ENCODE measurements around the gene CRTAC1. TPM values are rescaled to one million over a fixed set of nuclear protein-coding genes. Genes with fewer than 3 reads are reported as not detected.

CRTAC1 gene
- total RNA-seq, 1 experiment from 2014 or later: not detected

DNA sequence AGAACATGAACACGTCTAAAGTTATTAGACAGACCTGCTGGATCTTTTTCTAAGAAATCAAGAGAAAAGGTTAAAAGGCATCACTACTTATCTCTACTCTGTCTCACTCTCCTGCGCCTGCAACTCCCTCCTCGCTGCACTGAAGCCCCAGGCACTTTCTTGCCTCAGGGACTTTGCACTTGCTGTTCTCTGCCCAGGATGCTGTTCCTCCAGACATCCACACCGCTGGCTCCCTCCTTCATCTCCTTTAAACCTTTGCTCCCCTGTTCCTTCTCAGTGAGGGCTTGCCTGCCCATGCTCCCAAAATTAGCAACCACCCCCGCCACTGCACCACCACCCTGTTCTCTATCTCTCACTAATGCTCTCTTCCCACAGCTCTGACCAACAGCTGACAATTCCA, 93.4 kb downstream of the CRTAC1 start:
- in situ Hi-C loops (cut with HindIII; ENCODE audit: low pct_unique_long_range_greater_than_20kb, low sequenced_read_pairs): no loop called here
- no peak for DNase-seq (ENCODE audit: low read depth)

DNA sequence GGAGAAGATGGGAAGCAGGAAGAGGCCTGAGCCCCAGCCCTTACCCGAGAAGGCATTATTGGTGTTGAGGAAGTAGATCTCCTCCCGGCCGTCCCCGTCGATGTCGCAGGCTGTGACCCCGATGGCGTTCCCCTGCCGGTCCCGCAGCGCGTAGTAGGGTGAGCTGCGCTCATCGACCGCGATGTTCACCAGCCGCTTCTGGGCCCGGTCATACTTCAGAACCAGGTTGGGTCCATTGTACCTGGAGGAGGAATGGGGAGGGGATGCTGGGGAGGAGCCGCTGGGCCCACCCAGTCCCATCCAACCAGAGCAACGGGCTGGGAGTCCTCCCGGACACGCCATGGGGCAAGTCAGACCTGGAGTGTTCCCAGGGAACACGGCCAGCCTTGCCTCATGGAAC, 94.3 kb downstream of the CRTAC1 start:
- no peak for DNase-seq (ENCODE audit: low read depth)
- in situ Hi-C loops (cut with HindIII; ENCODE audit: low pct_unique_long_range_greater_than_20kb, low sequenced_read_pairs): no loop called here

DNA sequence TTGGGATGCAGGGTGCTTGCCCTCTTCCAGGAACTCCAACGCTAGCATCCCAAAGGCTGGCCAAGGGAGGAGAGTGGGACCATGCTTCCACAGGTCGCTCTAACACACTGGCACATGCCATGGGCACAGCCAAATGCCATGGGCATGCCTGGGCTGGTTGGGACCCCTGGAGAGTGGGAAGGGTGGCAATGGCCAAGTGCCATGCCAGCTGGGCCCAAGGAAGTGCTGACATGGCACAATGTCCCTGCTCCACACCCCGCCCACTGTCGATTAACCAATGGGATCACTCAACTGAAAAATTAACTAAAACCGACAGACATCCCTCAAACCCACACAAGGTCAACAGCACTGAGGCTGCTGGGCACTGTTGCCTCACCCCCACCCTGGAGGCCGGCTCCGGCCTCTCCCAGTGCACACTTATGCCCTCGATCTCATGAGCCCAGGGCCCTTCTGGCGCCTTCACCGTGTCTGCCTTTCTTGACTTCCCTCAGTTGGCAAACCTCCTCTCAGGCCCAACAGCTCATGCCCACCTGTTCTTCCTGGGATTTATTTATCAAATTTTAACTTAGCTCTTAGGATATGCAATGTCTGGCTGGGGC, 97.4 kb downstream of the CRTAC1 start:
- DNase-seq (ENCODE audit: low read depth): no peak
- in situ Hi-C loops (cut with HindIII; ENCODE audit: low pct_unique_long_range_greater_than_20kb, low sequenced_read_pairs): no loop called here

DNA sequence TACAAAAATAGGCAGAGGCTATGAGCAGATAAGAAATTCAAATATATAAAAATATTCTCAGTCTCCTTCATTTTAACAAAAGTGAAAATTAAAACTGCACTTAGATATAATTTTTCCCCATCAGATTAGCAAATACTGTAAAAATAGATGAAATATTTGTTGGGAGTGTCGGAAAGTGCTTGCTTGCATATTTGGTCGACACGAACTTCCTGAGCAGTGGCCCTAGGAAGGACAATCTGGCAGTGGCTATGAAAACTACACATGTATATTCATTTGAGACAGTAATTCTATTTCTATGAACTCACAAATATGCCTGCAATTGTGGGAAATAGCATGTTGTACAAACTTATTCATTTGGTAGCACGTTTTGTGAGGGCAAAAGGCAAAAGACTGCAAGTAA, 99.4 kb downstream of the CRTAC1 start:
- DNase-seq (ENCODE audit: low read depth): no peak
- in situ Hi-C loops (cut with HindIII; ENCODE audit: low pct_unique_long_range_greater_than_20kb, low sequenced_read_pairs): no loop called here

DNA sequence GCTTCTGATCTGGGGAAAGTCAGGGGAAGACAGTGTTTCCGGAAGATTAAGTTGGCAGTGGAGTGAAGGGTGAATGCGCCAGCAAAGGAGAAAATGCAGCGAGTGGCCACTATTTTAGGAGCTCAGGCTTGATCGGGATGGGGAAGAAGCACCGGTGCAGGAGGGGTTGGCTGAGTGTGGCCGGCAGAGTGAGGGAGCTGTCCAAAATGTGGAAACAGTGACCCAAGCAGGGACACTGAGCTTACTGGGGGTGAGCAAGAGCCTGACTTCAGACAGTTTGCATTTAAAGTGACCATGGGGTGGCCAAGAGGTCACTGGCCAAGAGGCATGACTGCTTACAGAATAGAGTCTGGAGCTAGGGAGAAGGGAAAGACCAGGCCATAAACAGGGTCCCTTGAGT, 101.5 kb downstream of the CRTAC1 start:
- in situ Hi-C loops (cut with HindIII; ENCODE audit: low pct_unique_long_range_greater_than_20kb, low sequenced_read_pairs): no loop called here
- DNase-seq (ENCODE audit: low read depth): no peak

DNA sequence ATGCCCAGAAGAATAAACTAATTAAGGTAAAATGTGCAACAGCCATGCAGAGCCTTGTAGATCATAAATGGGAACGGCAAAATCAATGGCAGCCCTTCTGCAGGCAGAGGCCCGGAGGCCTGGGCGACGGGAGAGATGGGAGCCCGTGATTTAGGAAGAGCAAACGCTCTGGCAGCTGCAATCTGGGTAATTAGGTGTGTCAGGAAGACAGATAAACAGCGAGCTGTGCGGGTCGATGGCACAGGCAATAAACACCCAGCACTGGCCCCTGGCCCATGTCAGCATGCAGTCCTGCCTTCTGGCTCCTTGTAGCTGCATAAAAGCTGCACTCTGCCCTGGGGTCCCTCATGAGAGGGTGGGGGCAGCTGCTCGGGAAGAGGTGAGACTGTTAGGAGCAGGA, 102.8 kb downstream of the CRTAC1 start:
- in situ Hi-C loops (cut with HindIII; ENCODE audit: low pct_unique_long_range_greater_than_20kb, low sequenced_read_pairs): no loop called here

DNA sequence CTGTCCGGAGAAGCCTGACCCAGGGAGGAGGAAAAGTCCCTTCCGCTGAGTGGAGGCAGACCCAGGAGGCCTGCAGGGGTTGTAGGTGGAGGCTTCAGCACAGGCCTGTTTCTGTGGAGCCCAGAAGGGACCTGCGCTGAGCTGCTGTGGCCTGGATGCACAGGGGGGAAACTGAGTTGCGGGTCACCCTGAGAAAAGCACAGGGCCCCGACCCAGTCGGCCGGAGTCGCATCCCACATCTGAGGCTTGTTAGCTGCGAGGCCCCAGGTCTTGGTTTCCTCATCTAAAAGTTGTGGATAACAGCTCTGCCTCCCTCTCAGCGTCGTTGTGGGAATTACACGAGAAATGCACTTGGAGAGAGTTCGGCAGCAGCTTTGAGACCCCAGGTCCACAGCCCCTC, 104.4 kb downstream of the CRTAC1 start:
- no peak for DNase-seq (ENCODE audit: low read depth)
- in situ Hi-C loops (cut with HindIII; ENCODE audit: low pct_unique_long_range_greater_than_20kb, low sequenced_read_pairs): no loop called here

More for the DNA sequence above, 102.8 kb downstream of the CRTAC1 start:
- DNase-seq (ENCODE audit: low read depth): no peak

DNA sequence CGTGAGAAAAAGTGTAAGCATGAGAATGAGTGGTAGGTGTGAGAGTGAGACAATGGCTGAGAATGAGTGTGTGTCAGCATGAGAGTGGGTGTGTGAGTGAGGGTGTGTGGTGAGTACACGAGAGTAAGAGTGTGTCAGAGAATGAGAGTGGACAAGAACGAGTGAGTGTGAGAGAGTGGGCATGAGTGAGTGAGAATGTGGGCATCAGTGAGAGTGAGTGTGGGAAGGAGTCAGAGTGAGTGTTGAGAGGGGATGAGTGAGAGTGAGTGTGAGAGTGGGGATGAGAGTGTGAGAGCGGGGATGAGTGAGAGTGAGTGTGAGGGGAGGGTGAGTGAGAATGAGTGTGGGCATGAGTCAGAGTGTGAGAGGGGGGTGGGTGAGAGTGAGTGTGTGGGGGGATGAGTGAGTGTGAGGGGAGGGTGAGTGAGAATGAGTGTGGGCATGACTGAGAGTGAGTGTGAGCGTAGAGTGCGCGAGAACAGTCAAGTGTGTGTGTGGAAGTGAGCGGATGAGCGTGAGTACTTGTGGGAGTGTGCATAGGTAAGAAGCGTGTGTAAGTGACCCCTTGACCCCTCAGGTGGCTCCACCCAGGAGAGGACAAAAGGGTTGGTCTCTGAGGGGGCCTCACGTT, 105.0 kb downstream of the CRTAC1 start:
- no peak for DNase-seq (ENCODE audit: low read depth)
- in situ Hi-C loops (cut with HindIII; ENCODE audit: low pct_unique_long_range_greater_than_20kb, low sequenced_read_pairs): no loop called here

DNA sequence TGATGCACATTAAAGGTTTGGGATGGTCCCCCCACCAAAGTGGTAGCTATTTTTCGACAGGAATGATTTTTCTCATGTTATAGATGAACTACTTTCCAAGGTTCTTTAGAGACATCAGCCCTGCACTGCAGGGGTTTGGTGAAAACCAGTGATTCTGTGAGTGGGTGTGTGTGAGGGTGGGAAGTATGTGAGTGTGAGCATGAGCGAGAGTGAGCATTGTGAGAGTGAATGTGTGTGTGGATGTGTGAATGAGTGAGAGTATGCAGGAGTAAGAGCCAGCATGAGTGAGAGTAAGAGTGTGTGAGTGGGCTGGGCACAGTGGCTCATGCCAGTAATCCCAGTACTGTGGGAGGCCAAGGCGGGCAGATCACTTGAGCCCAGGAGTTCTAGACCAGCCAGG, 105.7 kb downstream of the CRTAC1 start:
- DNase-seq (ENCODE audit: low read depth): no peak
- in situ Hi-C loops (cut with HindIII; ENCODE audit: low pct_unique_long_range_greater_than_20kb, low sequenced_read_pairs): no loop called here

DNA sequence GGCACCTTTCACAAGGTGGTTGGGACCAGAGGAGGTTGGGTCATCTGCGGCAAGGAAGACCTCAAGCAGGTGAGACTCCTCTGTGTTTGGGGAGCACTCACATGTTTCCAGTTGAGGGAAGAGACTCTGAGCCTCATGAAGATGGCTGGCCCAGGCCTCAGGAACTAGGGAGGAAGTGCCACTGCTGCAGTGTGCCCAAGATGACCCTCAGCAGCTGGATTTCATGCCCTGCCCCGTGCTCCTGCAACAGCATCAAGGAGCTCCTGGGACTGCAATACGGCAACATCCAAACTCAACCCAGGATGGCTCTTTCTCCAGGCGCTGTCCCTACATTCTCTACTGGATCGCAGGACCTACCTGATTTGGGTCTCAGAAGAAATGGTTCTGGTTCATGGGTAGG, 106.9 kb downstream of the CRTAC1 start:
- no peak for DNase-seq (ENCODE audit: low read depth)
- in situ Hi-C loops (cut with HindIII; ENCODE audit: low pct_unique_long_range_greater_than_20kb, low sequenced_read_pairs): no loop called here

DNA sequence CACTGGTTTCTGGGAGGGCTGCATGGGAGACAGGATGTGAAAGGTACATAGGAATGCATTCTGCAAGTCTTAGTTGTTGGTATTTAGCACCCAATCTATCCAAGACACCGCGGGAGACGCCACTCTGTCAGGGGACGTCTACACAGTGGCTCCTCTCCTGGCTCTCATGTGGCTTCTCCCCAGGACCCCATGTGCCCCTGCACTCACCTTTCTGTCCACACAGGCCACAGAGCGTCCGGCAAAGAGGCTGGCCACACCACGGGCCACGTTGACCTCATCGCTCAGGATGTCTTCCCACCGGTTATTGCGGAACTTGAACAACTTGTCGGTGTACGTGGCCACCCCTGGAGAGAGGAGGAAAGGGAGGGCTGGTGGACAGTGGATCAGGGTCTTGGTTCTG, 107.4 kb downstream of the CRTAC1 start:
- in situ Hi-C loops (cut with HindIII; ENCODE audit: low pct_unique_long_range_greater_than_20kb, low sequenced_read_pairs): no loop called here
- no peak for DNase-seq (ENCODE audit: low read depth)

DNA sequence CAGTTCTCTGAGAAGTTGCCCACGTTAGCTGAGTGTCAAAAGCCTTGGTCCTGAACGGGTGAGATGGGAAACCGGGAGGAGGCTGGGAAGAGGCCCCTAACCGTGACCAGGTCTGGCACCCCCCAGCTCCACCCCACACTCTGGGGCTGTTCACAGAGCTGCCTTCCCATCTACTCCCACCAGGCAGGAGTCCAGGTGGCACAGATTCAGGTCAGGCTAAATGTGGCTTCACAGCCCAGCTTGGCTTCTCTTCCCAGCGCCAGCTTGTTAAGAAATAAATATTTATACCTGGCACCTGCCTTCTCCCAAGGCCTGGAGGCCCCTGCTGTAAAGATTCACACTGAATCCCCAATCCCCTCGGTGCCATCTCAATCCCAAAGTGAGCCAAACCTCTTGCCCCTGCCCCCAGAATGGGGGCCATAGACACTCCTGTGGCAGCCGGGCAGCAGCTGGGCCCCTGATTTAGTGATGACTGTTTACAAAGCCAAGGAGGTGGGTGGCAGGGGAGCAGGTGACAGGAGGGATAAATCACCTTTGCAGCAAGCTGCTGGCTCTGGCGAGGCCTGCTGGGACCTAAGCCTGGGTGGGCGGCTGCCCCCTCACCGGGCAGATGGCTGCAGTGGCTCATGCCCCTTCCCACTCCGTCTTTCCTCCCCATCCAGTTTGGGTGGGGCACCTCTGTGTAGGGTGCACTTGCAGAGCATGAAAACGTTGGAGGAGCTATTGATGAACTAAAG, 108.2 kb downstream of the CRTAC1 start:
- in situ Hi-C loops (cut with HindIII; ENCODE audit: low pct_unique_long_range_greater_than_20kb, low sequenced_read_pairs): no loop called here

DNA sequence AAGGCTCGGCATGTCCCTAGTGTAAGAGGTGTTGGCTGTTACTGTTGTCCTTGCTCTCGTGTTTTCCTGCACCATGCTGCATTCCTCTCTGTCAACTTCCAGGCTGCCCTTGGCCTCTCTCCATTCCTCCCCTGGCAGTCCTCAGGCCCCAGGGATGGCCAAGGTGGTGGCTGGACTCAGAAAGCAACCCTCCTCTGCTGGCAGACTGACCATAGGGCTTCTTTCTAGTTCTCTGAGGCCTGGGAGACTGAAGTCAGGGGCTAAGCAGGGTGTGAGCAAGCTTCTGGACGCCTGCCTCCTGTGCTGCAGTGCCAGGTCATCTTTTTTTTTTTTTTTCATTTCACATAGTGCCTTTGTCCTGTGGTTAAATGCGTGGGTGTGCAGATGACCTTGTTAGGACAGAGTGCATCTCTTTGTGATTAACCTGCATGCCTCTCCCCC, 108.8 kb downstream of the CRTAC1 start:
- no peak for DNase-seq (ENCODE audit: low read depth)
- in situ Hi-C loops (cut with HindIII; ENCODE audit: low pct_unique_long_range_greater_than_20kb, low sequenced_read_pairs): no loop called here

More for the DNA sequence above, 108.2 kb downstream of the CRTAC1 start:
- no peak for DNase-seq (ENCODE audit: low read depth)

DNA sequence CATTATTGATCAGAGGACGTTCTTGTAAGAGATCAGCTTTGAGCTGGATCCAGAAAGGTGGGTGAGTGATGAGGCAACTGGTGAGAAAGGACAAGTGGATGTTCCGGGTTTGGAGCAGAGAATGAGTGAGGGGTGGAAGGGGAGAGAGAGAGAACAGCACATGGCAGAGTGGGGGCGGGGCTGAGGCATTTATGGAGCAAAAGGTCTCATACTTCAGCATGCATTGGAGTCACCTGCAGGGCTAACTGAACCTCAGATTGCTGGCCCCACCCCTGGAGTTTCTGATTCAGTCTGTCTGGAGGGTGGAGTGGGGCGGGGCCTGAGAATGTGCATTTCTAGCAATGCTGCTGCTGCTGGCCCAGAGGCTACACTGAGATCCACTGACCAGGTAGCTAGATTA, 109.6 kb downstream of the CRTAC1 start:
- DNase-seq (ENCODE audit: low read depth): no peak
- in situ Hi-C loops (cut with HindIII; ENCODE audit: low pct_unique_long_range_greater_than_20kb, low sequenced_read_pairs): no loop called here

DNA sequence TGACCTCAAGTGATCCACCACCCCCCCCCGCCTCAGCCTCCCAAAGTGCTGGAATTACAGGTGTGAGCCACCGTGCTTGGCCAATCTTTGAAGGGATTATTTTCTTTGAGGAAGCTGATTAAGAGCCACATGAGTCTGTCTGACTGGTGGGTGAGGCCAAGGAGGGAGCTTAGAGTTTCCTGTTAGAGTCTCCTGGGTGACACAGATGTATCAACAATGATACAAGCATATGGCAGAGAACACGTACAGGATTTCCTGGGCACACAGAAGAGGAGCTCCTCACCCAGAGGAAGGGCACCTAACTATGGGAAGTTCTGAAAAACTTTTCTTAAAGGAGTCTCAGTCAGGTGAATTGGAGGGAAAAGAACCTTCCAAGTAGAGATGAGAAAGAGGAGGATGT, 111.4 kb downstream of the CRTAC1 start:
- no peak for DNase-seq (ENCODE audit: low read depth)
- in situ Hi-C loops (cut with HindIII; ENCODE audit: low pct_unique_long_range_greater_than_20kb, low sequenced_read_pairs): no loop called here

DNA sequence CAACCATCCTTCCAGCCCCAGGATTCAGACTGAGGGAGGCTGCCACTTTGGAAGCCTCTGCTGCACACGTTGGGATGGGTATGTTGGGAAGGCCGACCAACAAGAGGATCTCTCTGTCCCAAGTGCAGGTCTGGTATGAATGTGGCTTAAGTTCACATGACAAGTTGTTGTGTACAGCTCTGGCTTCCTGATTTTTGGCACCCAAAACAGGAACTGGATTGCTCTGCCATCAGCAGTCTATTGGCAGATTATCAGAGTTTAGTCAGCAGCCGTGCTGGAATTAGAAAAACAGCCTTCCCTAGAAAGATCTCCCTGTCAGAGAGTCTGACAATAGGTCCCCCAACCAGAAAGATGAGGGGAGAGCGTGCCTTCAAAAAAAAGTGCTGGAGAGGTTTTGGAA, 113.8 kb downstream of the CRTAC1 start:
- in situ Hi-C loops (cut with HindIII; ENCODE audit: low pct_unique_long_range_greater_than_20kb, low sequenced_read_pairs): no loop called here
- DNase-seq (ENCODE audit: low read depth): no peak

DNA sequence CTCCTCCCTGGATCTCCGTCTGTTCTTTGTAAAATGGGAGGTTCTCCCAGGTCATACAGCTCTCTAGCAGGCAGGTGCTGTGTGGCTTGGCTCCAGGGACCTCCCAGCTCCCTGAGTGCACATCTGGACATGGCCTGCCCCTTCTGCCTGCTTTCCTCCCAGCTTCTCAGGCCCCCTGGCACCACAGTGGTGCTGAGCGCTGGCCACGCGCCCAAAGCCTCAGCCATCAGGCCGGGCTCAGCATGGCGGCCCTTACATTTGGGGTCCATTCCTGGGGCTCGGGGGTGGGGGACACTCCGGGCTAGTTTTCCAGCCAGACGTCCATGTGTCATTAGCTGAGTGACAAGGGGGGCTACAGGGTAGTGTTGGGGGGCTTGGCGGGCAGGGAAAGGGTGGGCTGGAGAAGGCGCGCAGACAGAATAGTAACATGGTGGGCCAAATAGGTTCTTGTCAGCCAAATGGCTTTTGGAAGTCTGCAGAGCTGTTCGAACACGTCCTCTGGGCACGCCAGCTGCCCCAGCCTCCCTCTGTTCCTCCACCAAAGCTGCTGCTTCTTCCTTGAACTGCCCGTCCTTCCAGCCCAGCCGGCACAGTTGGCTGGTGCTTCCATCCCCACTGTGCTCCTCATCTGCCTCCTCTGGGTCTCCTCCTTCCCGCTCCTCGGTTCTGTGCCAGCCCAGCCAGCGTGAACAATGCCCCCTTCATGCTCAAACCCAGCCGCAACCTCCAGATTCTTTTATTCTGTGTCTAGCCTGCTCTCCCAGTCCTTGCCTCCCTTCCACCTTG, 114.9 kb downstream of the CRTAC1 start:
- in situ Hi-C loops (cut with HindIII; ENCODE audit: low pct_unique_long_range_greater_than_20kb, low sequenced_read_pairs): no loop called here
- DNase-seq (ENCODE audit: low read depth): no peak

DNA sequence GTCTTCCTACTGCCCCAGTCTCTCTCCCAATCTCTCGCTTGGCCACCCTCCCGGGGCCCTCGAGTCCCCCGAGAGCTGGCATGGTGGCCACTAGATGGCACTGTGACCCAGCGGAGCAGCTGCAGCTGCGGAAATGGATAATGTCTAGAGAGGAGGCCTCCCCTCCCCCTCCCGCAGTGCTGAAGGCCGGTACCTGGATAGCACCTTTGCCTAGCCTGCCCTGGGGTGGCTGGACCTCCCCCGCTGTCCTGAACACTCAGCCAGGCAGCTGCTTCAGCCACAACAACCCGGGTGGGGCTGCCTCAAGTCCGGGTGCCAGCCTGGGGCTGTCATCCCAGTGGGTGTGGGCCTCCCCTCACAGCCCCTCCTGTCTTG, 115.6 kb downstream of the CRTAC1 start:
- DNase-seq (ENCODE audit: low read depth): peak; percentile 66
- in situ Hi-C loops (cut with HindIII; ENCODE audit: low pct_unique_long_range_greater_than_20kb, low sequenced_read_pairs): no loop called here

All from Caki2 (cell line).